Right lobe of liver (tissue), 4 donors: ENCODE data around the gene ZP1.

ENCODE experiments used
- POLR2A ChIP-seq: fragments of 450-650 bp; IDR thresholded peaks from one replicate; pipeline ENCODE4 v1.6.1; 2017; ENCODE audit warnings: antibody characterized with exemption, mild to moderate bottlenecking
- TF ChIP-seq, protein P1 (sequence below), 4 donors: fragments of 200-600 bp in 3 of 4; fragments of 450-650 bp in 1 of 4; IDR thresholded peaks; one replicate each; pipeline versions ENCODE4 v1.5.1 to v1.8.0; 2016 to 2022; ENCODE audit warnings: antibody characterized with exemption in 4 of 4, mild to moderate bottlenecking in 2 of 4
- donor health status: DM: no; HTN: no; CAD: no.
- donor health status: DM: no; HTN: no; CAD: no.
- donor health status: DM: no; HTN: yes; CAD: no.

DNA sequence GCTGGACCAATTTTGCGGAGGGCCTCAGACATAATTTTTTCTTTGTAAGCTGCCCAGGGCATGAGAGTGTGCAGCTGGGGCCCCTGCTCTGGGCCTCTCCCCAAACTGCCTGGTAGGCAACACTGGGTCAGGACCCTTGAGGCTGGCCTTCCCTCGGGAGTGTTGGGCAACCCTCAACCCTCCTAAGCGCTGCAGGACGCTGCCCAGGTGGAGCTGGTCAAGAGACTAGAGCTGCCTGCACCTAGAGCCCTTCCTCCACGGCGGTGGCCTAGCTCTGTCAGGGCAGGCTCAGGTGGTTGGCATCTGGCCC, 56.4 kb downstream of the ZP1 start:
- TF ChIP-seq, protein P1, sequence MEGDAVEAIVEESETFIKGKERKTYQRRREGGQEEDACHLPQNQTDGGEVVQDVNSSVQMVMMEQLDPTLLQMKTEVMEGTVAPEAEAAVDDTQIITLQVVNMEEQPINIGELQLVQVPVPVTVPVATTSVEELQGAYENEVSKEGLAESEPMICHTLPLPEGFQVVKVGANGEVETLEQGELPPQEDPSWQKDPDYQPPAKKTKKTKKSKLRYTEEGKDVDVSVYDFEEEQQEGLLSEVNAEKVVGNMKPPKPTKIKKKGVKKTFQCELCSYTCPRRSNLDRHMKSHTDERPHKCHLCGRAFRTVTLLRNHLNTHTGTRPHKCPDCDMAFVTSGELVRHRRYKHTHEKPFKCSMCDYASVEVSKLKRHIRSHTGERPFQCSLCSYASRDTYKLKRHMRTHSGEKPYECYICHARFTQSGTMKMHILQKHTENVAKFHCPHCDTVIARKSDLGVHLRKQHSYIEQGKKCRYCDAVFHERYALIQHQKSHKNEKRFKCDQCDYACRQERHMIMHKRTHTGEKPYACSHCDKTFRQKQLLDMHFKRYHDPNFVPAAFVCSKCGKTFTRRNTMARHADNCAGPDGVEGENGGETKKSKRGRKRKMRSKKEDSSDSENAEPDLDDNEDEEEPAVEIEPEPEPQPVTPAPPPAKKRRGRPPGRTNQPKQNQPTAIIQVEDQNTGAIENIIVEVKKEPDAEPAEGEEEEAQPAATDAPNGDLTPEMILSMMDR (IDR thresholded peaks at IDR 0.05): no peak
- no peak for TF ChIP-seq POLR2A
